ENCODE data around the gene CENPB. TPM values are rescaled to one million over a fixed set of nuclear protein-coding genes. Genes with fewer than 3 reads are reported as not detected.

The CENPB gene
- total and polyA plus RNA-seq, 12 donors = 52.3 to 95.7 (median 67.7) TPM

DNA sequence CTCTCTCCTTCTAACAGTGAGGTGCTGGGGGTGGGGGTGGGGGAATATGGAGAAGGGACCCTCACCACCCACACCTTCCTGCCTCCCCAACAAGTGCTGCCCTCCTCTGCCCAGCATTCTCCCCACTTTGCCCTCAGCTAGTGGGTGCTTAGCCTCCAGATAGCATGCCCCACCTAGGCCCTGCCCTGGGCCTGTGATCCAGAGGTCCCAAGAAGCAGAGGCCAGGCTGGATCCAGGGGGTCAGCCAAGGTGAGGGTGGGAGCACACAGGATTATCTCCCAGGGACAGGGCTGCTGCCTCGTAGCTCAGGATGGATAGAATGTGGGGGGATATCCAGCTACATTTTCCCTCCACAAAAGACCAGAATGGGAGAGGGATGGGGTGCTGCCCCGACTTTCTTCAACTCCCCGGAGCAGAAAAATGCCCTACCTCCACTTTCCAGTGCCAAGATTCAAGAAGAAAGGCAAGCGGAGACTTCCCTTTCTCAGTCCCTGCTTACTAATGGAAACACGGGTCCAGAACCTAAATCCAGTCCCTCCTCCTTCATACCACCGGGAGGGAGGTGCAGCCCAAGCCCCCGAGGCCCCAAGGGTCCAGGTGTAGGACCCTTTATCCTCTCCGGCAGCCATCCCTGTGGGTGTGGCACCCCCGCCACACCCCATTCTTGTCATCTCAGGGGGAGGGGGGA, 20.0 kb downstream of the CENPB start:
- TF ChIP-seq, protein P1, sequence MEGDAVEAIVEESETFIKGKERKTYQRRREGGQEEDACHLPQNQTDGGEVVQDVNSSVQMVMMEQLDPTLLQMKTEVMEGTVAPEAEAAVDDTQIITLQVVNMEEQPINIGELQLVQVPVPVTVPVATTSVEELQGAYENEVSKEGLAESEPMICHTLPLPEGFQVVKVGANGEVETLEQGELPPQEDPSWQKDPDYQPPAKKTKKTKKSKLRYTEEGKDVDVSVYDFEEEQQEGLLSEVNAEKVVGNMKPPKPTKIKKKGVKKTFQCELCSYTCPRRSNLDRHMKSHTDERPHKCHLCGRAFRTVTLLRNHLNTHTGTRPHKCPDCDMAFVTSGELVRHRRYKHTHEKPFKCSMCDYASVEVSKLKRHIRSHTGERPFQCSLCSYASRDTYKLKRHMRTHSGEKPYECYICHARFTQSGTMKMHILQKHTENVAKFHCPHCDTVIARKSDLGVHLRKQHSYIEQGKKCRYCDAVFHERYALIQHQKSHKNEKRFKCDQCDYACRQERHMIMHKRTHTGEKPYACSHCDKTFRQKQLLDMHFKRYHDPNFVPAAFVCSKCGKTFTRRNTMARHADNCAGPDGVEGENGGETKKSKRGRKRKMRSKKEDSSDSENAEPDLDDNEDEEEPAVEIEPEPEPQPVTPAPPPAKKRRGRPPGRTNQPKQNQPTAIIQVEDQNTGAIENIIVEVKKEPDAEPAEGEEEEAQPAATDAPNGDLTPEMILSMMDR (IDR thresholded peaks at IDR 0.05) = no peak
- intact Hi-C loops (cut with DNase I) = loop anchor here in 6 of 10 donors (5.0 kb wide), 3 partner anchors 44 to 89 kb away; no protein-coding TSS in a partner anchor
- peak overlapping the region in 9 of 10 donors; percentile 53 to 83 (median 66) for H3K4me3 ChIP-seq
- peaks cover 0 to 2% (median 0%) of the 10 kb centered on the region in 9 donors for H3K36me3 ChIP-seq
- ATAC-seq (no peak), DNase-seq (peak in 1 of 2 donors; percentile 7)
- peak overlapping the region in 5 of 10 donors; percentile 56 to 95 (median 87) for H3K27ac ChIP-seq
- WGBS, 2 donors = 34 to 36% methylated on average over 9 of the region's 9 CpGs
- no peaks in the 10 kb centered on the region for H3K27me3 ChIP-seq
- no peaks in the 10 kb centered on the region for H3K9me3 ChIP-seq
- H3K4me1 ChIP-seq = peaks cover 7 to 64% (median 38%) of the 10 kb centered on the region in 9 donors

DNA sequence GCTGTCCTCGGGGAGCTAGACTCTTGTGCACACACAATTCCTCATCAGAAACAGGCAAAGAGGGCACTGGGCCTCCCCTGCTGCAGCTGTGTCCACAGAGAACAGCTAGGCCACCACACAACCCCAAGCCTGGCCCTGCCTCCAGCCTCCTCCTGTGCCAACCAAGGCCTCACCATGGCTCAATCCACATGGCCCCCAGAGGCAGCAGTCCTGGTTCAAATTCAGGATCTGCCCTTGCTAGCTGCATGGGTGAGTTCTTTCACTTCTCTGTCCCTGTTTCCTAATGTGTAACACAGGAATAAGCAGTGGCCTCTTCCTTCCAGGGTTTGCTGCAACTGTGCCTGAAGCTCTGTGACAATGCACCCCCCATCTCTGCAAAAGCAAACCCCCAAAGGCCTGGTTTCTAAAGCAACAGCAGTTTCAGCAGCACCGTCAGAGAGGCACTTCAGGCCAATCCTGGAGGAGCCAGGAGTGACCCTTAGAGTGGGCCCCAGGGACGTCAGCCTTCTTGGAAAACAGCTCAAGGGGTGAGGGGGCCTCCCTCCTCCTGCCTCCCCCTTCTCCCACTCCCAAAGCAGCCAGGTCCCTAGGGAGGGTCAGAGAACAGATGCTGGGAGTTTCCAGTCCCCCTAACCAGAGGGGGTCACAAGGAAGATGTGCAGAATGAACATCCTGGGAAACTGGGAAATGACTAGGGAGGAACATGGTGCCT, 21.2 kb downstream of the CENPB start:
- TF ChIP-seq, protein P1 (IDR thresholded peaks at IDR 0.05) = no peak
- ATAC-seq = peak in 1 of 8 donors; percentile 2
- H3K27ac ChIP-seq = peak overlapping the region in 6 of 10 donors; percentile 17 to 95 (median 84)

DNA sequence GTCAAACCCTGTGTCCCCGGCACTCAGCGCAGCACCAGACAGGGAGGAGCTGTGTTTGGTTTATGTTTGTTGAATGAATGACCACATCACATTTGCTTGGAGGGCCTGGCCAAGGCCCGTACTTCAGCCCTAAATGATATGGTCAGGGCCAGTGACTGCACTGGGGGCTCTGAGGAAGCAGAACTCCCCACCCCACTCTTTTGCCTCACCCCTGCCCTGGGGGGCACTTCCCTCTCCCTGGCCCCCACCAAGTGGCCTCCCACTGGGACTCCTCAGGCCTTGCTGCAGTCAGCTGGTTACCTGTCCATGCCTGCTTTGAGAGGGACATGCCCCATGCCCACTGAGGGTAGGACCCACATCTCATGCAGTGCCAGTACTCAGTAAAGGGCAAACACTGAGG, 21.9 kb downstream of the CENPB start:
- intact Hi-C loops (cut with DNase I) = loop anchor here in 6 of 10 donors (5.0 kb wide), 3 partner anchors 42 to 87 kb away; no protein-coding TSS in a partner anchor

More for the DNA sequence above, 21.2 kb downstream of the CENPB start:
- intact Hi-C loops (cut with DNase I) = loop anchor here in 6 of 10 donors (5.0 kb wide), 3 partner anchors 43 to 88 kb away; no protein-coding TSS in a partner anchor
- Histone ChIP-seq H3K9me3 (no peaks in the 10 kb centered on the region), H3K4me3 (peak overlapping the region in 3 of 10 donors; percentile 61 to 83 (median 66)), H3K36me3 (peaks cover 0 to 3% (median 0%) of the 10 kb centered on the region in 9 donors), H3K4me1 (peaks cover 7 to 64% (median 38%) of the 10 kb centered on the region in 9 donors), H3K27me3 (no peaks in the 10 kb centered on the region)
- 59 to 68% methylated on average over 3 of the region's 3 CpGs for WGBS, 2 donors
- peak; percentile 61 to 81 for DNase-seq

More for the DNA sequence above, 21.9 kb downstream of the CENPB start:
- TF ChIP-seq, protein P1 (IDR thresholded peaks at IDR 0.05) = no peak
- H3K36me3 ChIP-seq = peaks cover 0 to 3% (median 0%) of the 10 kb centered on the region in 9 donors
- no peak for ATAC-seq
- peaks cover 7 to 64% (median 38%) of the 10 kb centered on the region in 9 donors for H3K4me1 ChIP-seq
- WGBS, 2 donors = 83 to 94% methylated on average over 3 of the region's 3 CpGs
- peak overlapping the region in 6 of 10 donors; percentile 17 to 92 (median 43) for H3K27ac ChIP-seq
- DNase-seq = no peak
- H3K4me3 ChIP-seq = no peak overlapping the region
- no peaks in the 10 kb centered on the region for H3K27me3 ChIP-seq
- no peaks in the 10 kb centered on the region for H3K9me3 ChIP-seq

All from heart right ventricle (tissue), 16 donors.